GM10248 (cell line): Measurements from ENCODE around the gene BICD1.

Source experiments
- CTCF ChIA-PET: fragments of 300-600 bp; sonication (Branson Sonifier 250); formaldehyde crosslinking; extraction: SDS; loops from one replicate; lab custom pipeline; 2021; ENCODE audit warnings: antibody characterized with exemption; lab: Yijun Ruan, JAX
- POLR2A ChIA-PET: fragments of 350-650 bp; sonication (Branson Sonifier 250); formaldehyde crosslinking; extraction: SDS; loops from one replicate; lab custom pipeline; 2020; ENCODE audit warnings: antibody characterized with exemption; lab: Yijun Ruan, JAX
- DNase-seq: peaks from one replicate; pipeline ENCODE4 v3.0.0; 2012; ENCODE audit errors: extremely low spot score
- CTCF ChIP-seq: IDR thresholded peaks from 2 replicates; pipeline ENCODE4 v1.5.1; 2012; ENCODE audit warnings: mild to moderate bottlenecking, low read depth; ENCODE audit errors: extremely low read depth, missing control alignments, control extremely low read depth

Gene BICD1

GRCh38 chr12:32301216-32301615 lies 194.6 kb downstream of the BICD1 start:
- ChIA-PET CTCF (interaction anchor here (1.2 to 3.4 kb wide), 3 partner anchors 10 to 241 kb away, joined by 3 to 13 read pairs (median 6); no protein-coding TSS in a partner anchor), POLR2A (no interaction called here)
- TF ChIP-seq CTCF = no peak
- no peak for DNase-seq

- POLR2A ChIA-PET = no interaction called here
These were observed 195.8 kb downstream of the BICD1 start for GRCh38 chr12:32302218-32303173.

GRCh38 chr12:32303174-32303549 lies 196.5 kb downstream of the BICD1 start:
- CTCF ChIA-PET = interaction anchor here (0.6 to 1.6 kb wide), 3 partner anchors 9 to 650 kb away, joined by 3 to 4 read pairs (median 3); no protein-coding TSS in a partner anchor
- no peak for TF ChIP-seq CTCF

More at GRCh38 chr12:32302218-32303173, 195.8 kb downstream of the BICD1 start:
- DNase-seq = peak; percentile 74
- peak; percentile 80 for TF ChIP-seq CTCF
- CTCF ChIA-PET = interaction anchor here (0.6 to 3.4 kb wide), 5 partner anchors 10 to 649 kb away, joined by 3 to 13 read pairs (median 4); no protein-coding TSS in a partner anchor

GRCh38 chr12:32305163-32305562 lies 198.5 kb downstream of the BICD1 start:
- no peak for DNase-seq
- ChIA-PET CTCF (interaction anchor here (7.9 kb wide), 1 partner anchor 243 kb away, joined by 50 read pairs; no protein-coding TSS in a partner anchor), POLR2A (no interaction called here)
- no peak for TF ChIP-seq CTCF

More at GRCh38 chr12:32303174-32303549, 196.5 kb downstream of the BICD1 start:
- POLR2A ChIA-PET = no interaction called here
- no peak for DNase-seq

- DNase-seq = no peak
- TF ChIP-seq CTCF = no peak
- CTCF ChIA-PET = interaction anchor here (1.4 to 7.9 kb wide), 2 partner anchors 245 to 654 kb away, joined by 6 to 50 read pairs; no protein-coding TSS in a partner anchor
- POLR2A ChIA-PET = no interaction called here
These were observed 200.7 kb downstream of the BICD1 start for GRCh38 chr12:32307326-32307725.
